K562 (cell line): ENCODE data around the gene OPRM1. TPM values are rescaled to one million over a fixed set of nuclear protein-coding genes. Genes with fewer than 3 reads are reported as not detected.

Experiments used
- ATAC-seq: fragments of 200-7000 bp; cut with Tn5 transposase; 3 replicates; pipeline ENCODE4 v1.9.1; 2020; ENCODE audit warnings: moderate library complexity
- BruUV-seq: library from RNA; stranded (reverse); fragments of 400-500 nt; replicated peaks from 2 replicates; lab custom pipeline; 2021; lab: Mats Ljungman, UMichigan
- CTCF ChIA-PET: fragments of 300-600 bp; formaldehyde crosslinking; extraction: SDS; loops from one replicate; lab custom pipeline; 2021; ENCODE audit warnings: low intra/inter-chr PET ratio; lab: Yijun Ruan, JAX
- POLR2A ChIA-PET: fragments of 300-600, 350-650 bp; sonication (Branson Sonifier 250); formaldehyde crosslinking; extraction: SDS; loops from one replicate; lab custom pipeline; 2021; ENCODE audit warnings: antibody characterized with exemption, inconsistent platforms; lab: Yijun Ruan, JAX
- DNase-seq, 4 experiments: peaks; one replicate each; pipeline versions ENCODE4 v3.0.0 to v3.0.0-alpha.2; 2011 to 2018; ENCODE audit warnings: low spot score in 3 of 4, mixed read lengths in 3 of 4; ENCODE audit errors: extremely low read depth in 1 of 4
- FAIRE-seq: peaks from 2 replicates; lab custom pipeline; 2011; peaks lifted over from hg19 to GRCh38; lab: Jason Lieb, UNC
- H2AFZ ChIP-seq: 2 replicates; pipeline ENCODE4 v1.6.0; 2011; ENCODE audit warnings: low read depth, low read length, control low read depth, inconsistent platforms
- H3K27ac ChIP-seq: fragments of 200-600 bp; 3 replicates; pipeline ENCODE4 v1.8.0; 2011; ENCODE audit warnings: low read depth, mild to moderate bottlenecking, control low read depth, inconsistent platforms, low read length, moderate library complexity, mixed read lengths; ENCODE audit errors: extremely low read depth
- H3K27me3 ChIP-seq, 2 experiments: fragments of 300-600 bp in 1 of 2; 2 replicates in 1 of 2; 3 replicates in 1 of 2; pipeline versions ENCODE4 v1.6.0 to v1.8.0; 2011; ENCODE audit warnings: inconsistent platforms in 2 of 2, low read length in 2 of 2, mild to moderate bottlenecking in 1 of 2, mixed read lengths in 1 of 2, moderate library complexity in 1 of 2; ENCODE audit not compliant: control insufficient read depth in 2 of 2, insufficient read depth in 2 of 2
- H3K36me3 ChIP-seq: fragments of 300-600 bp; 3 replicates; pipeline ENCODE4 v1.8.0; 2011; ENCODE audit warnings: mild to moderate bottlenecking, low read length, inconsistent platforms; ENCODE audit not compliant: control insufficient read depth, insufficient read depth
- H3K4me1 ChIP-seq, 2 experiments: fragments of 200-600 bp in 1 of 2; replicated peaks in 1 of 2; 2 replicates in 1 of 2; 3 replicates in 1 of 2; pipeline versions ENCODE4 v1.5.1 to v1.8.0; 2011; ENCODE audit warnings: inconsistent platforms in 2 of 2, low read length in 2 of 2, mild to moderate bottlenecking in 1 of 2, mixed read lengths in 1 of 2, moderate library complexity in 1 of 2; ENCODE audit not compliant: control insufficient read depth in 2 of 2, insufficient read depth in 2 of 2
- H3K4me2 ChIP-seq: 2 replicates; pipeline ENCODE4 v1.6.1; 2011; ENCODE audit warnings: low read length, control low read depth, inconsistent platforms, mixed read lengths; ENCODE audit not compliant: insufficient read depth
- H3K4me3 ChIP-seq: fragments of 200-600 bp; sonication (generic), shearing (Covaris generic); 2 replicates; pipeline ENCODE4 v1.5.1; 2016; ENCODE audit warnings: control low read depth, inconsistent platforms
- H3K79me2 ChIP-seq: fragments of 200-600 bp; 3 replicates; pipeline ENCODE4 v1.8.0; 2011; ENCODE audit warnings: low read length, inconsistent platforms; ENCODE audit not compliant: control insufficient read depth, insufficient read depth
- H3K9ac ChIP-seq, 2 experiments: 2 replicates each; pipeline versions ENCODE4 v1.6.0 to v1.6.1; 2011; ENCODE audit warnings: low read depth in 2 of 2, low read length in 2 of 2, control low read depth in 1 of 2, inconsistent platforms in 1 of 2, mild to moderate bottlenecking in 1 of 2, mixed read lengths in 1 of 2; ENCODE audit not compliant: insufficient read depth in 1 of 2
- H3K9me1 ChIP-seq: one replicate; pipeline ENCODE4 v1.6.0; 2011; ENCODE audit warnings: inconsistent platforms, mild to moderate bottlenecking, low read length, moderate library complexity; ENCODE audit not compliant: control insufficient read depth, insufficient read depth
- H3K9me3 ChIP-seq: replicated peaks from 2 replicates; pipeline ENCODE4 v1.5.1; 2011; ENCODE audit warnings: low read depth, low read length, inconsistent platforms; ENCODE audit not compliant: control insufficient read depth, insufficient read depth
- H4K20me1 ChIP-seq: replicated peaks from 2 replicates; pipeline ENCODE4 v1.6.1; 2011; ENCODE audit warnings: low read length, inconsistent platforms, mixed read lengths; ENCODE audit not compliant: control insufficient read depth, insufficient read depth
- ELF1 ChIP-seq: fragments of 200-800 bp; sonication (Bioruptor generic); IDR thresholded peaks from 2 replicates; pipeline ENCODE4 v1.6.1; 2016; ENCODE audit warnings: missing genetic modification characterization, missing compliant biosample characterization
- NFIC ChIP-seq: fragments of 450-650 bp; IDR thresholded peaks from 2 replicates; pipeline ENCODE4 v1.6.1; 2017; ENCODE audit warnings: mild to moderate bottlenecking, inconsistent platforms
- WGBS: fragments of 100-300 bp; shearing (Covaris generic); methylation state at CpG from one replicate; pipeline ENCODE4 v1.1.6; 2016; ENCODE audit warnings: low coverage, mixed read lengths; ENCODE audit not compliant: insufficient coverage; ENCODE audit errors: missing lambda C conversion rate; 5-methylcytosine and 5-hydroxymethylcytosine counted together
- in situ Hi-C: fragments of 300-500 bp; cut with MboI; formaldehyde crosslinking; loops from 4 replicates; pipeline ENCODE4 v1.15.0; 2018; ENCODE audit warnings: inconsistent platforms, mixed read lengths
- intact Hi-C: fragments of 100-400 bp; cut with micrococcal nuclease; formaldehyde crosslinking; loops from 2 replicates; pipeline ENCODE4 v1.14.2; 2022
- polyA plus RNA-seq, 8 experiments: library from polyadenylated mRNA; depleted of rRNA in 4 of 8; stranded (reverse) in 5 of 8; unstranded in 3 of 8; fragments of >200 nt; fragmentation: Nextera tagmentation in 2 of 8; fragmentation: Illumina TruSeq in 1 of 8; extraction: Ambion mirVana in 2 of 8; extraction: Trizol in 1 of 8; gene quantifications; 2 replicates each; pipeline versions ENCODE4 v1.2.1 to v1.2.3, GENCODE V29; 2011 to 2014; ENCODE audit warnings: inconsistent platforms in 1 of 8, missing spikeins in 1 of 8
- total RNA-seq, 7 experiments: library from RNA; depleted of rRNA in 6 of 7; stranded (reverse); fragments of >200 nt in 6 of 7; fragmentation: Illumina TruSeq in 2 of 7; extraction: Trizol in 2 of 7; gene quantifications; 2 replicates each; pipeline versions ENCODE4 v1.2.1 to v1.2.3, GENCODE V29; 2011 to 2021; ENCODE audit warnings: low replicate concordance in 1 of 7

The OPRM1 gene
- total and polyA plus RNA-seq, 9 of the 15 experiments (the other 6 are each of a cell fraction or from before 2014, with no cell fraction given) = not detected

DNA sequence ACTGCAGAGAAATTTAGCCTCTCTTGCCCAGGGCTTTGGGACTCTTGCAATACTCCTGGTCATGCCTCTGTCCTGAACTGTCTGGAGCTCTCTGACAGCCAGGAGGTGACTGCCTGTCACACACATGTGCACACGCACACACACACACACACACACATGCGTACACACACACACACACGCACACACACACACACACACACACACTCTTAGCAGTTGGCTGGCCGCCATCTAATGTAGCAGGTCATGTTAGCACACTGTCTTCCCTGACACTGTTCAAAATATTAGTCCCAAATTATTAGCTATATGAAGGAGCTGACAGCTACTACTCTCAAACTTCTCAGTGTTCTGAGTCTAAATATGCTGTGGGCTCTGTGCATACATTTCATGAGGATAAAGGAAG is 256.7 kb downstream of the OPRM1 start:
- no peak overlapping the region for H2AFZ ChIP-seq
- no peak for FAIRE-seq
- H3K4me1 ChIP-seq = no peaks in the 10 kb centered on the region
- in situ Hi-C loops = no loop called here
- no peaks in the 10 kb centered on the region for H3K9me3 ChIP-seq
- H3K9ac ChIP-seq = no peak overlapping the region
- DNase-seq = no peak
- no peaks in the 10 kb centered on the region for H3K9me1 ChIP-seq
- no peaks in the 10 kb centered on the region for H3K79me2 ChIP-seq
- peaks cover 8 to 20% of the 10 kb centered on the region in 2 experiments; a peak in 3 of 5 replicates for H3K27me3 ChIP-seq
- intact Hi-C loops = no loop called here
- ChIA-PET POLR2A (interaction anchor here (0.9 kb wide), 1 partner anchor 18 kb away, joined by 4 read pairs; no protein-coding TSS in a partner anchor), CTCF (no interaction called here)
- no TSS peak for BruUV-seq
- H3K4me2 ChIP-seq = no peak overlapping the region
- TF ChIP-seq NFIC (peak; percentile 43), ELF1 (tag) (no peak)
- no peak overlapping the region for H3K4me3 ChIP-seq
- no peak for ATAC-seq
- H4K20me1 ChIP-seq = no peaks in the 10 kb centered on the region
- no peaks in the 10 kb centered on the region for H3K36me3 ChIP-seq
- 0% methylated on average over 2 of the region's 4 CpGs for WGBS
- no peak overlapping the region for H3K27ac ChIP-seq
